ENCODE results near the gene CCK. TPM values are rescaled to one million over a fixed set of nuclear protein-coding genes. Genes with fewer than 3 reads are reported as not detected.

Gene CCK
- total RNA-seq, 3 donors from 2014 or later (not counting 1 experiment from before 2014, with no cell fraction given), result 0.54 TPM; not detected in 2

DNA sequence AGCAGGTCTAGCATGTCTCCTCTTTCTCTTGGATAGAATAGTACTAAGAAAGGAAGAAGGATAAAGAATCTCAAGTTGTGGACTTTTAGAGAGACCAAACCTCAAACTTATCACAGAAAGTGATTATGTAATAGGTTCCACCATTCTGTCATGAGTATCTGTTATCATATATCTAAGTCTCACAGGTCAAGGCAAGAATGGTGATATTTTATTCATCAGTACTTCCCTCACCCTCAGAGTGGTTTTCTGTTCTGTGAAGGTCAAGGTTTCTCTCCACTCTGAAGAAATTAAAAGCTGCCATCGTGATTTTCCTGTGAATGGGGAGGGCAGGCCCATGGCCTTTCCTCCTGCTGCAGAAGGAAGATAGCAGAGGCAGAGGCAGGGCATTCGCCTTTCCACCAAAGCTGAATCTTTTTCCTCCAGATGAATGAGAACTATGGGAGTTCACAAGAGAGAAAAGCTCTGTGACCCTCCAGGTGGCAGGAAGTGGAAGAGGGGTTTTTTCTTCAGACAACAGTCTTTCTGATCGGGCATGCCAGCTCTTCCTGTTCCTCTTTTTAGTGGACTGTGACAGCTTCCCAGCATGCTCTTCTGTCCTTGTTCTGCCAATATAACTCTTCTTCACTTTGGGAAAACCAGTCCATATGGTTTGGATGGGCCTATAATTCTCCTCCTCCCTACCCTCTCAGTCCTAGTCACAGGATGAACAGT lies 37.1 kb upstream of the CCK start:
- TF ChIP-seq, protein P1, sequence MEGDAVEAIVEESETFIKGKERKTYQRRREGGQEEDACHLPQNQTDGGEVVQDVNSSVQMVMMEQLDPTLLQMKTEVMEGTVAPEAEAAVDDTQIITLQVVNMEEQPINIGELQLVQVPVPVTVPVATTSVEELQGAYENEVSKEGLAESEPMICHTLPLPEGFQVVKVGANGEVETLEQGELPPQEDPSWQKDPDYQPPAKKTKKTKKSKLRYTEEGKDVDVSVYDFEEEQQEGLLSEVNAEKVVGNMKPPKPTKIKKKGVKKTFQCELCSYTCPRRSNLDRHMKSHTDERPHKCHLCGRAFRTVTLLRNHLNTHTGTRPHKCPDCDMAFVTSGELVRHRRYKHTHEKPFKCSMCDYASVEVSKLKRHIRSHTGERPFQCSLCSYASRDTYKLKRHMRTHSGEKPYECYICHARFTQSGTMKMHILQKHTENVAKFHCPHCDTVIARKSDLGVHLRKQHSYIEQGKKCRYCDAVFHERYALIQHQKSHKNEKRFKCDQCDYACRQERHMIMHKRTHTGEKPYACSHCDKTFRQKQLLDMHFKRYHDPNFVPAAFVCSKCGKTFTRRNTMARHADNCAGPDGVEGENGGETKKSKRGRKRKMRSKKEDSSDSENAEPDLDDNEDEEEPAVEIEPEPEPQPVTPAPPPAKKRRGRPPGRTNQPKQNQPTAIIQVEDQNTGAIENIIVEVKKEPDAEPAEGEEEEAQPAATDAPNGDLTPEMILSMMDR (IDR thresholded peaks at IDR 0.05), result no peak

DNA sequence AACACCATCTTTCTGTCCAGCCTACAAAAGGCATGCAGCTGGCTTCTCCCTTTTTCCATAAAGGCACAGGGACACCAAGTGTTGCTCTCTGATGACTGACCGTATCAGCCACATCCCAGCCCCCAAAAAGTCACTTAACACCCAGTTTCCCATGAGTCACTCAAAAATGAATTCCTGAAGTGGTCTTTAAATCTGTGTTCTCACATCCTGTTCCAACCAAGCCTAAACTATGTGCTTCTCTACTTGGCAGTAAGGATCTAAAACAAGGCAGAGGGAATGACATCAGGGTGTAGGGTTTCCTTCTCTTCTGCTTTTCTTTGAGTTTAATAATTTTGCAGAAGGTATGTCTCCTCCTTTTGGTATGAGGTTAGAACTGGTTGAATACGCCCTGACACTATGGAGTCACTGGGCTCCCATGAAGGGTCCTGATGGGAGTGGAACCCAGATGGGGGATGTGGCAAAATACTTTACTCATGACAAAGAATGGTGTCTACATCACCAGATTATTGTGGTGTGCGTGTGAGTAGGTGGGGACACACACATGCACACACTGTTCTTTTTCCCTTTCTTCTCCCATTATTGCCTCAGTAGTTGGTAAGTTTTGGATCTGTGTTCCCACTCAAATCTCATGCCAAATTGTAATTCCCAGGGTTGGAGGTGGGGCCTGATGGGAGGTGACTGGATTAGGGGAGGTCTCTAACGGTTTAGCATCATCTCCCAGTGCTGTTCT lies 35.6 kb upstream of the CCK start:
- 75% methylated on average over 2 of the region's 4 CpGs for WGBS (ENCODE audit: insufficient coverage)
- DNase-seq (no peak), ATAC-seq (no peak)
- Mint-ChIP-seq H3K4me1 (no peaks in the 10 kb centered on the region), H3K9me3 (no peaks in the 10 kb centered on the region), H3K4me3 (no peak overlapping the region), H3K27me3 (ENCODE audit: low read depth in 2 of 2) (peaks cover 9 to 16% of the 10 kb centered on the region in 2 donors), H3K36me3 (no peaks in the 10 kb centered on the region), H3K27ac (no peak overlapping the region)
- H3K36me3 ChIP-seq (ENCODE audit: control insufficient read depth, insufficient read depth, low read length), result no peaks in the 10 kb centered on the region
- TF ChIP-seq, protein P1 (IDR thresholded peaks at IDR 0.05), result no peak
- no peaks in the 10 kb centered on the region for H3K27me3 ChIP-seq (ENCODE audit: control insufficient read depth, insufficient read depth, low read length)
- H3K4me1 ChIP-seq (ENCODE audit: control insufficient read depth, insufficient read depth, low read length), result no peaks in the 10 kb centered on the region
- H3K27ac ChIP-seq (ENCODE audit: low read length), result no peak overlapping the region
- intact Hi-C loops (cut with micrococcal nuclease), result no loop called here
- H3K4me3 ChIP-seq (ENCODE audit: low read length), result no peak overlapping the region
- H3K9me3 ChIP-seq (ENCODE audit: control insufficient read depth, insufficient read depth, low read length), result no peaks in the 10 kb centered on the region

More for the DNA sequence above, 37.1 kb upstream of the CCK start:
- ATAC-seq (no peak), DNase-seq (no peak)
- no peaks in the 10 kb centered on the region for H3K36me3 Mint-ChIP-seq
- 8% methylated on average over 3 of the region's 3 CpGs for WGBS (ENCODE audit: insufficient coverage)
- Histone ChIP-seq H3K27ac (ENCODE audit: low read length) (peak overlapping the region; percentile 6), H3K27me3 (ENCODE audit: control insufficient read depth, insufficient read depth, low read length) (no peaks in the 10 kb centered on the region), H3K36me3 (ENCODE audit: control insufficient read depth, insufficient read depth, low read length) (no peaks in the 10 kb centered on the region), H3K4me3 (ENCODE audit: low read length) (no peak overlapping the region), H3K4me1 (ENCODE audit: control insufficient read depth, insufficient read depth, low read length) (no peaks in the 10 kb centered on the region), H3K9me3 (ENCODE audit: control insufficient read depth, insufficient read depth, low read length) (no peaks in the 10 kb centered on the region)
- no peak overlapping the region for H3K27ac Mint-ChIP-seq
- no peaks in the 10 kb centered on the region for H3K4me1 Mint-ChIP-seq
- intact Hi-C loops (cut with micrococcal nuclease), result no loop called here
- H3K4me3 Mint-ChIP-seq, result no peak overlapping the region
- no peaks in the 10 kb centered on the region for H3K9me3 Mint-ChIP-seq
- peaks cover 0 to 12% of the 10 kb centered on the region in 2 donors for H3K27me3 Mint-ChIP-seq (ENCODE audit: low read depth in 2 of 2)

DNA sequence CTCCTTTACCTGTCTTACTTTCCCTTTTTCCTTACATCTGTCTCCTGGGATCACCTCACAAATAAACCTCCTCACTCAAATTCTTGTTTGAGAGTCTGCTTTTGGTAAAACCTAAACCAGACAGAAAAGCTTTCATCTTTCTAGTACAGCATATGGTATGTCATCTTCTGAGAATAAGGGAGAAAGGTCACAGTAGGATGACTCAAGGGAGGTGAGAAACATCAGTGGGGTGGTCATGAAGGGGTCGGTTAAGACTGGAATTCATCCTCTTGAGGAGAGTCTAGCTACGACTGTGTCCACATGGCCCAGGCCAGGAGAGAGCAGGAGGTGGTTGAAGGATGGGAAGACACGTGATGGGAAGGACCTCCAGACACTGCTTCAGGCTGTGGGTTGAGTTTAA lies 34.8 kb upstream of the CCK start:
- Histone ChIP-seq H3K36me3 (ENCODE audit: control insufficient read depth, insufficient read depth, low read length) (no peaks in the 10 kb centered on the region), H3K9me3 (ENCODE audit: control insufficient read depth, insufficient read depth, low read length) (no peaks in the 10 kb centered on the region), H3K4me1 (ENCODE audit: control insufficient read depth, insufficient read depth, low read length) (no peaks in the 10 kb centered on the region), H3K4me3 (ENCODE audit: low read length) (no peak overlapping the region), H3K27ac (ENCODE audit: low read length) (no peak overlapping the region), H3K27me3 (ENCODE audit: control insufficient read depth, insufficient read depth, low read length) (no peaks in the 10 kb centered on the region)
- no peak overlapping the region for H3K4me3 Mint-ChIP-seq
- 70% methylated on average over 3 of the region's 3 CpGs for WGBS (ENCODE audit: insufficient coverage)
- intact Hi-C loops (cut with micrococcal nuclease), result no loop called here
- H3K36me3 Mint-ChIP-seq, result no peaks in the 10 kb centered on the region
- TF ChIP-seq, protein P1 (IDR thresholded peaks at IDR 0.05), result no peak
- H3K27me3 Mint-ChIP-seq (ENCODE audit: low read depth in 2 of 2), result peaks cover 9 to 18% of the 10 kb centered on the region in 2 donors
- no peak overlapping the region for H3K27ac Mint-ChIP-seq
- DNase-seq, result no peak
- ATAC-seq, result no peak
- H3K4me1 Mint-ChIP-seq, result no peaks in the 10 kb centered on the region
- no peaks in the 10 kb centered on the region for H3K9me3 Mint-ChIP-seq

All from natural killer cell (primary cell).